Endothelial cell of umbilical vein (primary cell): ENCODE measurements around the gene MMP2. TPM values are rescaled to one million over a fixed set of nuclear protein-coding genes. Genes with fewer than 3 reads are reported as not detected.

Experiments used
- BruUV-seq: library from RNA; stranded (reverse); fragments of 400-500 nt; replicated peaks from 2 replicates; lab custom pipeline; 2021; lab: Mats Ljungman, UMichigan
- CTCF ChIA-PET: fragments of 300-600, 350-600 bp; sonication (Branson Sonifier 250); formaldehyde crosslinking; loops from one replicate; lab custom pipeline; 2021; ENCODE audit warnings: antibody characterized with exemption, inconsistent platforms; lab: Charles Lee
- POLR2A ChIA-PET: fragments of 300-600, 350-600 bp; sonication (Branson Sonifier 250); formaldehyde crosslinking; loops from one replicate; lab custom pipeline; 2021; ENCODE audit warnings: antibody characterized with exemption, inconsistent platforms; lab: Charles Lee
- DNase-seq: peaks from one replicate; pipeline ENCODE4 v3.0.0-alpha.2; 2011; ENCODE audit warnings: low read depth, low spot score
- FAIRE-seq: peaks from 2 replicates; lab custom pipeline; 2011; peaks lifted over from hg19 to GRCh38; lab: Jason Lieb, UNC
- H2AFZ ChIP-seq: 2 replicates; pipeline ENCODE4 v1.6.0; 2012; ENCODE audit warnings: low read depth, low read length, control low read depth, inconsistent platforms
- H3K27ac ChIP-seq: 2 replicates; pipeline ENCODE4 v1.5.1; 2011; ENCODE audit warnings: low read depth, mild to moderate bottlenecking, control low read depth, low read length, moderate library complexity; ENCODE audit not compliant: insufficient read depth
- H3K27me3 ChIP-seq, 2 experiments: 2 replicates each; pipeline versions ENCODE4 v1.6.0 to v1.6.1; 2011; ENCODE audit warnings: low read length in 2 of 2, mixed read lengths in 1 of 2; ENCODE audit not compliant: control insufficient read depth in 2 of 2, insufficient read depth in 2 of 2
- H3K36me3 ChIP-seq, 2 experiments: 2 replicates in 1 of 2; 3 replicates in 1 of 2; pipeline ENCODE4 v1.5.1; 2011; ENCODE audit warnings: low read length in 2 of 2, mild to moderate bottlenecking in 1 of 2, moderate library complexity in 1 of 2; ENCODE audit not compliant: control insufficient read depth in 2 of 2, insufficient read depth in 2 of 2; ENCODE audit errors: extremely low read depth in 1 of 2
- H3K4me1 ChIP-seq: 3 replicates; pipeline ENCODE4 v1.5.1; 2011; ENCODE audit warnings: mild to moderate bottlenecking, low read length; ENCODE audit not compliant: control insufficient read depth, insufficient read depth; ENCODE audit errors: extremely low read depth
- H3K4me2 ChIP-seq: 2 replicates; pipeline ENCODE4 v1.6.1; 2011; ENCODE audit warnings: low read length, control low read depth, mixed read lengths; ENCODE audit not compliant: insufficient read depth
- H3K4me3 ChIP-seq, 3 experiments: fragments of 200-600 bp in 1 of 3; sonication (generic), shearing (Covaris generic) in 1 of 3; replicated peaks in 1 of 3; 2 replicates each; pipeline ENCODE4 v1.5.1; 2011 to 2016; ENCODE audit warnings: control low read depth in 3 of 3, low read length in 3 of 3, mild to moderate bottlenecking in 2 of 3, inconsistent platforms in 1 of 3, low read depth in 1 of 3, moderate library complexity in 1 of 3; ENCODE audit not compliant: insufficient read depth in 1 of 3
- H3K79me2 ChIP-seq: 2 replicates; pipeline ENCODE4 v1.6.0; 2012; ENCODE audit warnings: low read length, inconsistent platforms; ENCODE audit not compliant: control insufficient read depth, insufficient read depth
- H3K9ac ChIP-seq: replicated peaks from 2 replicates; pipeline ENCODE3; 2011; ENCODE audit warnings: low read length, control low read depth; ENCODE audit not compliant: insufficient read depth; ENCODE audit errors: extremely low read depth
- H3K9me1 ChIP-seq: replicated peaks from 3 replicates; pipeline ENCODE4 v1.6.0; 2011; ENCODE audit warnings: mild to moderate bottlenecking, low read length; ENCODE audit not compliant: control insufficient read depth, insufficient read depth; ENCODE audit errors: extremely low read depth
- H3K9me3 ChIP-seq: replicated peaks from 2 replicates; pipeline ENCODE4 v1.5.1; 2012; ENCODE audit warnings: low read length, inconsistent platforms; ENCODE audit not compliant: control insufficient read depth, insufficient read depth
- H4K20me1 ChIP-seq: replicated peaks from 2 replicates; pipeline ENCODE3; 2011; ENCODE audit warnings: mild to moderate bottlenecking, low read length; ENCODE audit not compliant: control insufficient read depth, insufficient read depth; ENCODE audit errors: extremely low read depth
- CTCF ChIP-seq, 2 donors: IDR thresholded peaks; 1 replicate in 1 of 2; 2 replicates in 1 of 2; pipeline ENCODE4 v1.5.1; 2011; ENCODE audit warnings: low read length in 2 of 2, mild to moderate bottlenecking in 2 of 2, moderate library complexity in 2 of 2, control low read depth in 1 of 2, inconsistent platforms in 1 of 2, low read depth in 1 of 2; ENCODE audit not compliant: insufficient read depth in 1 of 2; ENCODE audit errors: extremely low read depth in 1 of 2
- EZH2 ChIP-seq: IDR thresholded peaks from 2 replicates; pipeline ENCODE4 v1.6.1; 2012; ENCODE audit warnings: borderline replicate concordance, low read depth, mild to moderate bottlenecking, moderate library complexity, low read length, inconsistent platforms; ENCODE audit not compliant: severe bottlenecking
- FOS ChIP-seq: IDR thresholded peaks from 2 replicates; pipeline ENCODE4 v1.6.1; 2011; ENCODE audit warnings: mild to moderate bottlenecking, low read length, moderate library complexity, borderline replicate concordance; ENCODE audit not compliant: insufficient read depth
- GATA2 ChIP-seq: IDR thresholded peaks from 2 replicates; pipeline ENCODE4 v1.7.0; 2011; ENCODE audit warnings: low read depth, mild to moderate bottlenecking, moderate library complexity, mixed read lengths, low read length; ENCODE audit not compliant: insufficient read length, insufficient read depth
- JUN ChIP-seq: IDR thresholded peaks from 2 replicates; pipeline ENCODE4 v1.6.1; 2011; ENCODE audit warnings: borderline replicate concordance, low read depth; ENCODE audit not compliant: insufficient read length, insufficient read depth
- MAX ChIP-seq: IDR thresholded peaks from 2 replicates; pipeline ENCODE4 v1.6.1; 2011; ENCODE audit not compliant: insufficient read depth, insufficient read length
- MYC ChIP-seq: IDR thresholded peaks from one replicate; pipeline ENCODE4 v1.6.1; 2011; ENCODE audit warnings: mild to moderate bottlenecking, low read depth, low read length
- POLR2A ChIP-seq: IDR thresholded peaks from 2 replicates; pipeline ENCODE4 v1.6.1; 2012; ENCODE audit warnings: low read depth, mild to moderate bottlenecking, control low read depth, low read length
- POLR2AphosphoS5 ChIP-seq: IDR thresholded peaks from 2 replicates; pipeline ENCODE4 v1.6.1; 2012; ENCODE audit warnings: low read depth, mild to moderate bottlenecking, control low read depth, low read length, moderate library complexity; ENCODE audit not compliant: insufficient read depth
- dilution Hi-C: fragments of 300-500 bp; cut with MboI; formaldehyde crosslinking; loops from one replicate; pipeline ENCODE4 v1.15.0; 2019; ENCODE audit warnings: low sequenced_read_pairs; ENCODE audit not compliant: extremely low pct_ligation_motif_present
- intact Hi-C: fragments of 100-400 bp; cut with micrococcal nuclease; formaldehyde crosslinking; loops from one replicate; pipeline ENCODE4 v1.10.0; 2022
- polyA plus RNA-seq, 4 experiments: library from polyadenylated mRNA; depleted of rRNA in 3 of 4; stranded (reverse) in 3 of 4; unstranded in 1 of 4; fragments of >200 nt; gene quantifications; 2 replicates each; pipeline versions ENCODE4 v1.2.1 to v1.2.3, GENCODE V29; 2011 to 2012; ENCODE audit warnings: missing spikeins in 1 of 4
- total RNA-seq: library from RNA; stranded (reverse); gene quantifications from 2 replicates; pipeline ENCODE4 v1.2.3, GENCODE V29; 2021

MMP2 gene
- total and polyA plus RNA-seq, 2 donors (not counting 3 experiments of a cell fraction or from before 2014, with no cell fraction given), result 771 to 1,508 TPM

GRCh38 chr16:55510185-55510805 is 31.3 kb downstream of the MMP2 start:
- ChIA-PET CTCF (interaction anchor here (0.7 to 1.7 kb wide), 10 partner anchors 9 to 192 kb away, joined by 3 to 12 read pairs (median 5); no protein-coding TSS in a partner anchor), POLR2A (interaction anchor here (0.7 to 1.8 kb wide), 3 partner anchors 10 to 23 kb away, joined by 3 to 6 read pairs (median 3); no protein-coding TSS in a partner anchor)
- H3K79me2 ChIP-seq, result peaks cover 52% of the 10 kb centered on the region
- H3K9me1 ChIP-seq, result no peaks in the 10 kb centered on the region
- H2AFZ ChIP-seq, result no peak overlapping the region
- peaks cover 3% of the 10 kb centered on the region for H4K20me1 ChIP-seq
- peak; percentile 52 for FAIRE-seq
- H3K27ac ChIP-seq, result peak overlapping the region; percentile 80
- H3K4me3 ChIP-seq, result peak overlapping the region; percentile 65 to 99 (median 94)
- peak overlapping the region; percentile 99 for H3K4me2 ChIP-seq
- H3K9ac ChIP-seq, result peak overlapping the region; percentile 94
- TF ChIP-seq POLR2A, result peak; percentile 8
- TF ChIP-seq MYC, result no peak
- no peak for DNase-seq
- BruUV-seq, result no TSS peak
- H3K27me3 ChIP-seq, result no peaks in the 10 kb centered on the region
- H3K4me1 ChIP-seq, result peaks cover 10% of the 10 kb centered on the region
- dilution Hi-C loops, result no loop called here
- intact Hi-C loops, result loop anchor here (1.0 kb wide), 1 partner anchor 16 kb away; no protein-coding TSS in a partner anchor
- H3K9me3 ChIP-seq, result no peaks in the 10 kb centered on the region
- peaks cover 31 to 32% of the 10 kb centered on the region in 2 experiments for H3K36me3 ChIP-seq

GRCh38 chr16:55512941-55513340 is 33.9 kb downstream of the MMP2 start:
- H3K9me3 ChIP-seq, result no peaks in the 10 kb centered on the region
- H3K4me3 ChIP-seq, result no peak overlapping the region
- H3K4me1 ChIP-seq, result peaks cover 14% of the 10 kb centered on the region
- no peak for TF ChIP-seq MAX
- TF ChIP-seq MYC, result no peak
- TF ChIP-seq GATA2, result no peak
- TF ChIP-seq POLR2AphosphoS5, result no peak
- no peak for TF ChIP-seq JUN
- TF ChIP-seq EZH2, result no peak
- no peak for TF ChIP-seq CTCF (IDR thresholded peaks at IDR 0.05; ENCODE audit: extremely low read depth in 1 of 2, insufficient read depth in 1 of 2, low read depth in 1 of 2, low read length in 2 of 2)
- no peak for TF ChIP-seq FOS
- TF ChIP-seq POLR2A, result no peak
- H3K4me2 ChIP-seq, result no peak overlapping the region
- FAIRE-seq (no peak), DNase-seq (no peak)
- intact Hi-C loops, result no loop called here
- H3K27me3 ChIP-seq, result no peaks in the 10 kb centered on the region
- no TSS peak for BruUV-seq
- H3K79me2 ChIP-seq, result peaks cover 54% of the 10 kb centered on the region
- no peak overlapping the region for H2AFZ ChIP-seq
- no peak overlapping the region for H3K9ac ChIP-seq
- ChIA-PET POLR2A (no interaction called here), CTCF (interaction anchor here (0.8 to 4.2 kb wide), 11 partner anchors 10 to 189 kb away, joined by 3 to 29 read pairs (median 4); no protein-coding TSS in a partner anchor)
- H3K36me3 ChIP-seq, result peaks cover 8 to 14% of the 10 kb centered on the region in 2 experiments
- peaks cover 5% of the 10 kb centered on the region for H4K20me1 ChIP-seq
- H3K9me1 ChIP-seq, result no peaks in the 10 kb centered on the region
- H3K27ac ChIP-seq, result no peak overlapping the region
- dilution Hi-C loops, result no loop called here
